ENCODE measurements around the gene RCCD1. TPM values are rescaled to one million over a fixed set of nuclear protein-coding genes. Genes with fewer than 3 reads are reported as not detected.
A peak's percentile ranks its signal among the peaks of the same experiment; 100 is the strongest.

The RCCD1 gene
- total RNA-seq, 1 donor from 2014 or later: 7.7 TPM

DNA sequence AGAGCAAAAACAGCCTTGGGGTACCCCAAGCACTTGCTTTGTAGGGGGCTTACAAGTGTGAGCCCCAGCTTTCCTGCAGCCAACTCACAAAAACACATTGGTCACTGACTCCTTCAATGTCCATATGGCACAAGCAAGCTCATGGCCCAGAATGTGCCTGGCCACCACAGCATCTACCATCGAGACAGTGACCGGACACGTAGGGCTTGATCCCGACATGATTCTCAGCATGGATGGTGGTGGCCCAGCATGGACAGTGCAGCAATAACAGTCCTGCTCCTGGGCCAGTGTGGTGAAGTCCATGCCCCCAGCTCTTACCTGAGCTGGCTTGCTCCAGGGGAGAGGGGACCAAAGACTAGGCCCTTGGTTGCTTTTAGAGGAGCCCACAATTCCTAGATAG lies 13.6 kb upstream of the RCCD1 start:
- no peak for ATAC-seq
- no peak for DNase-seq (ENCODE audit: low spot score)

DNA sequence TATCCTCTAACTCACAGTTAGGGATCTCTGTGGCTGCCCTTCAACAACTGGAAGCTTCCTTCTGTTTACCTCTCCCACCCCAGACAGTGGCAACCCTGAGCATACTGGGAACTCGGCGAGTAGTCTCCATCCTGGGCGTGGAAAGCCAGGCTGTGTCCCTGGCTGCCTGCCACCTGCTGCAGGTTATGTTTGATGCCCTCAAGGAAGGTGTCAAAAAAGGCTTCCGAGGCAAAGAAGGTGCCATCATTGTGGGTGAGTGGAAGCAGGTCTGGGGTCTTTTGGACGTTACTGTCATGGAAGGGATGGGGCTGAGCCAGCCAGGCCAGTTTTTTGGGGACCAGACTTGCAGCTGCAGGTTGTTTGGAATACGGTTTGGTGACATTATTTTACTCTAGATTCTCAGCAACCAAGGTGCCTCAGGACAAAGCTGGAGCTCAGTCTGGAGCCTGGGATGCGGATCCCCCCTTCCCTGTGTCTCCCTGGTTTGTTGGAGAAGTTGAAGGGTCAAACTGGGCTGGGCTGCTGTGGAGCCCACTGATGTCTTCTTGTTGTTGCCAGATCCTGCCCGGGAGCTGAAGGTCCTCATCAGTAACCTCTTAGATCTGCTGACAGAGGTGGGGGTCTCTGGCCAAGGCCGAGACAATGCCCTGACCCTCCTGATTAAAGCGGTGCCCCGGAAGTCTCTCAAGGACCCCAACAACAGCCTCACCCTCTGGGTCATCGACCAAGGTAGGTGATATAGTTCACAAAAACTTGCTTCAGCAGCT lies 12.1 kb upstream of the RCCD1 start:
- no peak for DNase-seq (ENCODE audit: low spot score)
- ATAC-seq: no peak

DNA sequence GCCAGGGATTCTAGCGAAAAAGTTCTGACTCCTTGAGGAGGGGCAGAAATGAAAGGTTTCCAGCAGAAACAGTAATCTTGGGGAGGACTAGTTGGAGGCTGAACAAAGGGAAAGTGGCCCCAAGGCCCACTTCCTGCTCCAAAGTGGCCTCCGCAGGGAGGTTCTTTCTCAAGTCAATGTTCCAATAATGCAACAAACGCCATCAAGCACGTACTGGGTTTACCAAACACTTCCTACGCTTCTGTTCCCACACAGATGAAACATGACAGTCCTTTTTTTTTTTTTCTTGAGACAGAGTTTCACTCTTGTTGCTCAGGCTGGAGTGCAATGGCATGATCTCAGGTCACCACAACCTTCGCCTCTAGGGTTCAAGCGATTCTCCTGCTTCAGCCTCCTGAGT lies 9.6 kb upstream of the RCCD1 start:
- no peak for ATAC-seq
- no peak for DNase-seq (ENCODE audit: low spot score)

DNA sequence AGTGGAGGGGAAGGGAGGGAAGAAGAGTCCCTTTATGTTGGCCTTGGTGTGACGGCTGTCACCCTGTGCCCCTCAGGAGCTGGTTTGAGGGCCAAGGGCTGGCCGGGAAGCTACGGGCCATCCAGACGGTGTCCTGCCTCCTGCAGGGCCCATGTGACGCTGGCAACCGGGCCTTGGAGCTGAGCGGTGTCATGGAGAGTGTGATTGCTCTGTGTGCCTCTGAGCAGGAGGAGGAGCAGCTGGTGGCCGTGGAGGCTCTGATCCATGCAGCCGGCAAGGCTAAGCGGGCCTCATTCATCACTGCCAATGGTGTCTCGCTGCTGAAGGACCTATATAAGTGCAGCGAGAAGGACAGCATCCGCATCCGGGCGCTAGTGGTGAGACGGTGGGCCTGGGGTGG lies 8.1 kb upstream of the RCCD1 start:
- ATAC-seq: no peak
- DNase-seq (ENCODE audit: low spot score): no peak

DNA sequence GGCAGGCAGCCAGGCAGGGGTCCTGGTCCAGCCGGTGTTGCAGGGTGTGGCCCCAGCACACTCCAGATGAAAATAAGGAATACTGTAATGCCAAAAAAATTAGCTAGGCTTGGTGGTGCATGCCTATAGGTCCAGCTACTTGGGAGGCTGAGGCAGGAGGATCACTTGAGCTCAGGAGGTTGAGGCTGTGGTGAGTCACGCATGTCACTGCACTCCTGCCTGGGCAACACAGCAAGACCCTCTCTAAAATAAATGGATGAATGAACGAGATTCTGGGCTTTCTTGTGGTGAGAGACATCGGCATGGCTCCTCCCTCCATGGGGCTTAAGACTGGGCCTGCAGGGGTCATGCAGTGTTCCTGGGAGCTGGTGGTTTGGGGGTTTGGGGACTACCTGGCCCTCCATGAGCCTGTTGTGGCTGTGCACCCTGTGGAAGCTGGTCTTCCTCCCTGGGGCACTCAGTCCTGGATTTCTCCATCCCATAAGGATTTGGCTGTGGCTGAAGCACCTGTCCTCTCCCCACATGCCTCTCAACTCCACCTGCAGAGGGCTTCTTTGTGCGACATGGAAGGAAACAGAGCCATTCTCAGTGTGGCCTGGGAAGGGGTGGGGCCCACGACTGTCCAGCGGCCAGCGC lies 7.6 kb upstream of the RCCD1 start:
- DNase-seq (ENCODE audit: low spot score) (no peak), ATAC-seq (no peak)

DNA sequence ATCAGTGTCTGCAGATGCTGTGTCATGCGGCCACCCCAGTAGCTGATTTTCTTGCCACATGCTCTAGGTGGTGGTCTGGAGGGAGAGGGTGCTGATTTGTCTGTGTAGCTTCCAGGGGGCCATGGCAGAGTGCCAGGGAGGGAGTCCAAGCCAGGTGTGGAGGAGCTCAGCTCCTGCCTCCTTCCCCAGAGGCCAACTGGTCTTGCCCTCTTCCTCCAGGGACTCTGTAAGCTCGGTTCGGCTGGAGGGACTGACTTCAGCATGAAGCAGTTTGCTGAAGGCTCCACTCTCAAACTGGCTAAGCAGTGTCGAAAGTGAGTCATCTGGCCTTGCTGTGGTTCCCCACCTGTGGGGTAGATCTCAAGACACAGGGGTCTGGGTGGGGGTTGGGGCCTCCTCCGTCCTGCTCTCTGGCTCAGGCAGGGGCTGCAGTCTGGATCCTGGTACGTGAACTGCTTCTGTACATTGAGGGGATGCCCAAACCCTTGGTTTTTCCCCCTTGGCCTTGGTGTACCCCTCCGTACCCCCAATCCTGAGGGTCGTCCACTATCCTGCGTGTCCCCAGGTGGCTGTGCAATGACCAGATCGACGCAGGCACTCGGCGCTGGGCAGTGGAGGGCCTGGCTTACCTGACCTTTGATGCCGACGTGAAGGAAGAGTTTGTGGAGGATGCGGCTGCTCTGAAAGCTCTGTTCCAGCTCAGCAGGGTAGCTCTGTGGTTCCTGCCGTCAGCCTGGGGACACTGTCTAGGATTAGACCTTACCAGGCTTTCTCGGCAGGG lies 6.9 kb upstream of the RCCD1 start:
- ATAC-seq: no peak
- DNase-seq (ENCODE audit: low spot score): no peak

DNA sequence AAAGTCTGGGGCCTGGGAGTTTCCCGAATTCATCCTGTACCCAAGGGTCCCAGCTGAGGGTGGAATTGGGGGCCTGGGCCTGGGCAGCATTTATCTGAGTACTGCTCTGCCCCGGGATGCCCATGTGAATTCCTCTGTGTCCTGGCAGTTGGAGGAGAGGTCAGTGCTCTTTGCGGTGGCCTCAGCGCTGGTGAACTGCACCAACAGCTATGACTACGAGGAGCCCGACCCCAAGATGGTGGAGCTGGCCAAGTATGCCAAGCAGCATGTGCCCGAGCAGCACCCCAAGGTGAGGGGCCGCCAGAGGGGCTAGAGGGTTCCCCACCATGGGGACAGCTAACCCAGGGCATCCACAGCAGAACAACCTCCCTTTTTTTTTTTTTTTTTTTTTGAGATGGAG lies 6.2 kb upstream of the RCCD1 start:
- no peak for DNase-seq (ENCODE audit: low spot score)
- ATAC-seq: no peak

DNA sequence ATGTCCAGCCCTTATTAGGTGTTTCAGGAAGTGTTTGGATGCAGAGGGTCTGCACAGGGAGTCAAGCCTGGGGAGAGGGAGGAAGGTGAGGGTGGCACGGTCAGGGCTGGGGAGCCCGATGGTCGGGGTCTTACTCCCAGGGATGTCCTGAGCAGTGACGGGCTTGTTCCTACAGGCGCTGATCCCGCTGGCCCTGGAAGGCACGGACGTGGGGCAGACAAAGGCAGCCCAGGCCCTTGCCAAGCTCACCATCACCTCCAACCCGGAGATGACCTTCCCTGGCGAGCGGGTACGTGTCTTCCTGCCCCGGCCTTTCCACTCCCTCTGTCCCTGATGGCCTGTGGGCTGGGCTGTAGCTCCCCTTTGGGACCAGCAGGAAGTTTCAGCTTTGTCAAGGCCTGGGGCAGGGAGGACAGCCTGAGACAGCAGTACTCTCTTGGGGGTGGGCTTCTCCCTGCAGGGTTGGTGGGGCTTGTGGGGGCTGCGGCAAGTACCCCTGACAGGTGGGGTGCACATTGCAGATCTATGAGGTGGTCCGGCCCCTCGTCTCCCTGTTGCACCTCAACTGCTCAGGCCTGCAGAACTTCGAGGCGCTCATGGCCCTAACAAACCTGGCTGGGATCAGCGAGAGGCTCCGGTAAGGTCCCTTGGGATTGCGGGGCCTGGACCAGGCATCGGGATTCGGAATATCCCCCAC lies 4.6 kb upstream of the RCCD1 start:
- no peak for ATAC-seq
- DNase-seq (ENCODE audit: low spot score): no peak

DNA sequence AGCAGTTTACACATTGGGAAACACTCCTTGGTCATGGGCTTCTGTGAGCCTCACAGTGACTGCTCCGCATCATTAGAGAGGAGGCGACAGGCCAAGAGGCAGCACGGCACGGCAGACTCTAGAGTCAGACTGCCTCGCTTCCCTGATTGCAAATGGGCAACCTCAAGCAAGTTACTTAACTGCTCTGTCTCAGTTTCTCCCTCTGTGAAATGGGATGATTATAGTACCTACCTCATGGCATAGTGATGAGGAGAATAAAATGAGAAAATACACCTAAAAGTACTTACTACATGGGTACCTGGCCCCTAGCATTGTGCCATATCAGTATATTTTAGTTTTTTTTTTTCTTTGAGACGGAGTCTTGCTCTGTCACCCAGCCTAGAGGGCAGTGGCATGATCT lies 4.0 kb upstream of the RCCD1 start:
- ATAC-seq (no peak), DNase-seq (ENCODE audit: low spot score) (no peak)

DNA sequence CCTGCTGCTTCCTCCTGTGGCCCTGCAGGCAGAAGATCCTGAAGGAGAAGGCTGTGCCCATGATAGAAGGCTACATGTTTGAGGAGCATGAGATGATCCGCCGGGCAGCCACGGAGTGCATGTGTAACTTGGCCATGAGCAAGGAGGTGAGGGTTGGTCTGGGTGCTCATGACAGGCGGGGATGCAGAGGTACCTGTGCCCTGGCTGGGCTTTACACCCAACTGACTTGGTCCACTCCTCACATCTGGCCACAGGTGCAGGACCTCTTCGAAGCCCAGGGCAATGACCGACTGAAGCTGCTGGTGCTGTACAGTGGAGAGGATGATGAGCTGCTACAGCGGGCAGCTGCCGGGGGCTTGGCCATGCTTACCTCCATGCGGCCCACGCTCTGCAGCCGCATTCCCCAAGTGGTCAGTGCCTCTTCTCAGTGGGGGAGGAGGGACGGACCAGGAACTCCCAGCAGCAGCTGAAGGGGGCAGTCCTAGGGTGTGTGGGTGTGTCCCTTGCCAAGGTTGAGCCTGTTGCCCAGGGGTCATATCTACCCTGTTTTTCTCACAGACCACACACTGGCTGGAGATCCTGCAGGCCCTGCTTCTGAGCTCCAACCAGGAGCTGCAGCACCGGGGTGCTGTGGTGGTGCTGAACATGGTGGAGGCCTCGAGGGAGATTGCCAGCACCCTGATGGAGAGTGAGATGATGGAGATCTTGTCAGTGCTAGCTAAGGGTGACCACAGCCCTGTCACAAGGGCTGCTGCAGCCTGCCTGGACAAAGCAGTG lies 1.6 kb upstream of the RCCD1 start:
- ATAC-seq (no peak), DNase-seq (ENCODE audit: low spot score) (no peak)

DNA sequence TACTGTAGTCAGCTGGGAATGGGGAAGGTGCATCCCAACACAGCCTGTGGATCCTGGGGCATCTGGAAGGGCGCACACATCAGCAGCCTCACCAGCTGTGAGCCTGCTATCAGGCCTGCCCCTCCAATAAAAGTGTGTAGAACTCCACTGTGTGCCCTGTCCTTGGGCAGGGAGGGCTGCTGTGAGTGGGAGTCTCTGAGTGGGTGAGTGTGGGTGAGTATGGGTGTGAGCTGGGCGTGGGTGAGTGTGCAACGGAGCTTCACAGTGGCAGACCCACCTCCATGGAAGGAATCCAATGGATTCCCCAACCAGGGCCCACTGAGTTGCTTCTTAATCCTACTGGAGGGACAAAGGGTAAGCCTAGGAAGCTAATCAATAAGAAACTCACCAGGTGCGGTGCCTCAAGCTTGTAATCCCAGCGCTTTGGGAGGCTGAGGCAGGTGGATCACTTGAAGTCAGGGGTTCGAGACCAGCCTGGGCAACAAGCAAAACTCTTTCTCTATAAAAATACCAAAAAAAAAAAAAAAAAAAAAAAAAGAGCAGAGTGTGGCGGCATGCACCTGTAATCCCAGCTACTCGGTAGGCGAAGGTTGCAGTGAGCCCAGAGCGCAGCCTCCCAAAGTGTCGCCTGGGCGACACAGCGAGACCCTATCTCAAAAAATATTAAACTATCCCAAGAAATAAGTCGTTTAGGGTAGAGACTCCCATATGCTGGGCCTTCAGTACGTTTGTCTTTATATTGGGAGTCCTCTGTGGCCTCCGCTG lies 555 bp upstream of the RCCD1 start:
- no peak for ATAC-seq
- no peak for DNase-seq (ENCODE audit: low spot score)

DNA sequence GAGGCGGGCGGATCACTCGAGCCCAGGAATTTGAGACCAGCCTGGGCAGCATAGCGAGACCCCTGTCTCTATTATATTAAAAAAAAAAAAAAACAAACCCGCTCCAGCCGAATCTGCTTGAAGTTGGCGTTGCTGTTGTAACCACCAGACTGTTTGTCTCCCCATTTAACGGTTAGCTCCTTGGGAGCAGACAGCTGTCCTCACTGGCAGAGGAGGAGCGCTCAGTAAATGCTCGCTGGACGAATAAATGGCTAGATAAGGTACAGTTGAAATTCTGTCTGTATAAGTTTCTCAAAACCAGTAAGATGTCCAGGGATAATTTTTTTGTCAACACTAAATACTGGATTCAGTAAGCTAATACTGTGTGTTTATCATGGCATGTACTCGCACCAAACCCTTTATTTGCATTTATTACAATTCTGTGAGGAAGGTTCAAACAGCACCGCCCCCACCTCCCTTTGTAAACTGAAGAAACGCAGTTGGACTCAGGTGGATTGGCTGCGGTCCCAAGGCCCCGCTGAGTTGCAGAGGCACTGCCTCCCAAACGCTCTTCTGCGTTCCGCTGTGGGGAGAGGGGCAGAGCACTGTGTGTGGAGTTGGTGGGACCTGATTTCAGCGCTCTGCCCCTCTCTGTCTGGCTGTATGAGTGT lies 1.1 kb downstream of the RCCD1 start:
- ATAC-seq (no peak), DNase-seq (ENCODE audit: low spot score) (no peak)

DNA sequence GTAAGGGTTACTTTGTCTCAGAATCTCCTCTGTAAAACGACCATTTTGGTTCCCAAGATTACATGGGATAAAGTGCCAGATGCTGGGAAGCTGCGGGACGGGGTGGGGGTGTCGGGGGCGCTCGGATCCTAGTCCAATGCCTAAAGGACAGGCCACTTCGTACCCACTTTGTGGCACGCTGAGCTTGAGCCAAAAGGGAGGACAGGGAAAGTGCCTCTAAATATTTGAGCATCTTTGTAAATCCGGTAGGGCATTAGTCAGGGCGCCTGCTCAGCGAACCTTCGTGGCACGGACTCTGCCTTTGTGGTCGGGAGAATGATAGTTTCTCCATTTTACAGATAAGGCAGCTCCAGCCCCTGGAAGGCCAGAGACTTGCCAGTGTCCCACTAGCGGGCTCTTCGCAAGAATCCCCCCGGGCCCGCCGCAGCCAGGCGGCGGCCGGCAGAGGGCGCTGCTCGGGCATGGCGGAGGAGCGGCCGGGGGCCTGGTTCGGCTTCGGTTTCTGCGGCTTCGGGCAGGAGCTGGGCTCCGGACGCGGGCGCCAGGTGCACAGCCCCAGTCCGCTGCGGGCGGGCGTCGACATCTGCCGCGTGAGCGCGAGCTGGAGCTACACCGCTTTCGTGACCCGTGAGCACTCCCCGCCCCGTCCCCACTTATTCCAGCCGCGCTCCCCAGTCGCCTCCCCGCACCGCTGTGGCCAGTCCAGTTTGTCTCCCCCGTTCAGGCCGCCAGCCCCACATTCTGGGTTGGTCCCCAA lies 1.8 kb downstream of the RCCD1 start:
- peak; percentile 65 for ATAC-seq

DNA sequence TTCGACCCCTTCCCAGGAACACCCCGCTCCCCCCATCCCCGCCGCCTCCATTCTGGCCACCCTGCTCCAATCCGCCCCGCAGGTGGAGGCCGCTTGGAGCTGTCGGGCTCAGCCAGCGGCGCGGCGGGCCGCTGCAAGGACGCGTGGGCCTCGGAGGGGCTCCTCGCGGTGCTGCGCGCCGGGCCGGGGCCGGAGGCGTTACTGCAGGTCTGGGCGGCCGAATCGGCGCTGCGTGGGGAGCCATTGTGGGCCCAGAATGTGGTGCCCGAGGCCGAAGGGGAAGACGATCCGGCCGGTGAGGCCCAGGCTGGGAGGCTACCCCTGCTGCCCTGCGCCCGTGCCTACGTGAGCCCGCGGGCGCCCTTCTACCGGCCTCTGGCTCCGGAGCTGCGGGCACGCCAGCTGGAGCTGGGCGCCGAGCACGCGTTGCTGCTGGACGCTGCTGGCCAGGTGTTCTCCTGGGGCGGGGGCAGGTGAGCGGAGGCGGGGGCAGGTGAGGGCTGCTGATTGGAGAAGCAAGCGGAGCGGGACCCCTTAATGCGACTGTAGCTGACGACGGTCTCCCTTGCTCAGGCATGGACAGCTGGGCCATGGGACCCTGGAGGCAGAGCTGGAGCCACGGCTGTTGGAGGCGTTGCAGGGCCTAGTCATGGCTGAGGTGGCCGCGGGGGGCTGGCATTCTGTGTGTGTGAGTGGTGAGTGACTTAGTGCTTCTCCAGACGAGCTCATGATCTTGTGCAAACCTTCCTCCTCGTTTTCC lies 2.5 kb downstream of the RCCD1 start:
- ATAC-seq (peak; percentile 12), DNase-seq (ENCODE audit: low spot score) (no peak)

More for the DNA sequence above, 1.8 kb downstream of the RCCD1 start:
- peak; percentile 71 for DNase-seq (ENCODE audit: low spot score)

DNA sequence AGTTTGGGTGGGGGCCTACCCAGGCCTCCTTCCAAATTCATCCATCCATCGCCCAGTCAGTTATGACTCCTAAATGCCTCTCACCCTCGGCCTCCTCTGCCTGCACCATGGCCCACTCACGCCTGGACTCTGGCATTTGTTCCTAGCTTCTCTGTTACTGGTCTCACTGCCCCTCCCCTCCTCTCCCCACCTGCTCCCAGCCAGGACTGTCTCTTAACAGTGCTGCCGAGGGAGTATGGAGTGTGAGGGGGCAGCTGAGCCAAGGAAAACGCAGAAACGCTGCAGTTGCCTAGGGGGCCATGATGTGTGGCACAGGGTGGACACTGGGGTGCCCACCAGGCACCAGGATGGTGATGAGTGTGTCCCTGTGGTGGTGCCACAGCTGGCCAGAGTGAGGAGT lies 3.1 kb downstream of the RCCD1 start:
- ATAC-seq (no peak), DNase-seq (ENCODE audit: low spot score) (no peak)

DNA sequence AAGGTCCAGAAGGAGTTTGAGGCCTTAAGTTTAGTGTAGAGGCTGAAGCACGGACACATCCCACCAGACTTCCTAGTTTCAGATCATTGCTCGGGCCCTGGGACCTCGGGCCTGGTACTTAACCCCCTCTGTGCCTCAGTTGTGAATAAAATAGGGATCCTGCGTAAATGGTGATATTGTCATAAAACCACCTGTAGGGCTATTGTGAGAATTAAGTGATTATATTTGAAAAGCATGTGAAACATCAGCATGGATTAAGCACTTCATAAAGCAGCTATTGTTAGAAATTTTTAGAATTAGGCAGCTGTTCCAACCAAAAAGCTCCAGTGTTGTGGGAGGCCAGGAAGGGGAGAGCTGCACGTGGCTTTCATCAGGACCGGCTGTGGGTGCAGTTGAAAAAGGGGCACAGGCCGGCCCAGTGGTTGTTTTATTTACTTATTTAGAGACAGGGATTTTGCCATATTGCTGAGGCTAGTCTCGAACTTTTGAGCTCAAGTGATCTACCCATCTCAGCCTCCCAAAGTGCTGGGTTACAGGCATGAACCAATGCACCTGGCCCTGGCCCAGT lies 4.4 kb downstream of the RCCD1 start:
- DNase-seq (ENCODE audit: low spot score): no peak
- no peak for ATAC-seq

DNA sequence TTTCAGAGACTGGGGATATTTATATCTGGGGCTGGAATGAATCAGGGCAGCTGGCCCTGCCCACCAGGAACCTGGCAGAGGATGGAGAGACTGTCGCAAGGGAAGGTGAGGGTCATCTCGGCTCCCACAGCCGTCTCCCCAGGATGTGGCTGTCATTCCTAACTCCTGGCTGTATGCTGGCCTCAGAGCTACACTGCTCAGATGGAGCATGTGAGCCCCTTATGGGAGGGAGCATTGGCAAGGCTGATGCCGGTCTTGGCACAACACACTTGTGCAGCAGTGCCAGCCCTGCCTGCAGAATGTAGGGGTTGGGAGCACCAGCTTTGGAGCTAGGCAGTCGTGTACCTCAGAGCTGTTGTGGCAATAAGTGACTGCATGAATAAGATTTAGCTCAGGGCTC lies 5.2 kb downstream of the RCCD1 start:
- no peak for DNase-seq (ENCODE audit: low spot score)

More for the DNA sequence above, 5.2 kb downstream of the RCCD1 start:
- no peak for ATAC-seq
